GM12864 (cell line): ENCODE measurements around the gene FES.

Experiments
- DNase-seq: peaks from one replicate; pipeline ENCODE4 v3.0.0-alpha.2; 2011; ENCODE audit warnings: low read depth
- H3K4me3 ChIP-seq: 2 replicates; pipeline ENCODE4 v1.5.1; 2011; ENCODE audit warnings: mild to moderate bottlenecking, low read depth, low read length, control low read depth
- TF ChIP-seq, protein P1 (sequence below): IDR thresholded peaks from 2 replicates; pipeline ENCODE4 v1.5.1; 2011; ENCODE audit warnings: low read depth, mild to moderate bottlenecking, moderate library complexity, low read length, control low read depth, inconsistent platforms; ENCODE audit errors: missing control alignments

FES gene

DNA sequence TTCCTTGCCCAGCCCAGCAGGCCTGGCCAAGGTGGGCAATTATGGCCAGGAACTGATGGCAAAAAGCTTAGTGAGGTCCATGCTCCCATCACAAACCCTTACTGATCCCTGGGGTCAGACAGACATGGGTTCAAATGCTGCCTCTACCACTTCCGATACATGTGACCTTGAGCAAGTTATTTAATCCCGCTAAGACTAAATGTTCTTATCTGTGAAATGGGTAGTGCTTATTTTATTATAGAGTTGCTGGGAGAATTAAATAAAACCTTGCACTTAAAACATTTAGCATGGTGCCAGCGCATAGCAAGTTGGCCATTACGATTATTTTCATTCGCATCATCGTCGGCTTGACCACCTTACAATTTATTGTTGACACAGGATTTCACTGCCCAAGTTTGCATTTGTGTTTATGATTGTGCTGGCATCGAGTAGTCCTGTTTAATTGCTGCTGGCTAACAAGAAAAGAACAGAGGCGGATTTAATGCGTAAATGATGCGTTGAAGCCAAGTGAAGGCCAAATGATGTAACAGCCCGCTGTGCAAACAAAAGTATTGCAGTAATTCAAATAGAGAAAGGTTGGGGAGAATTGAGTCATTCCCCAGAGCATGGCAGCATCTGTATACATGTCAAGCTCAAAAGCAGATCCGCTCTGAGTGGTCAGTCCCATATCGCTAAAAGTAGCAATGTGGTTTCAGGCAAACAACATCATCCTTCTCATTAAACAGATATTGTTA is 23.2 kb upstream of the FES start:
- no peak overlapping the region for H3K4me3 ChIP-seq
- no peak for DNase-seq
- TF ChIP-seq, protein P1, sequence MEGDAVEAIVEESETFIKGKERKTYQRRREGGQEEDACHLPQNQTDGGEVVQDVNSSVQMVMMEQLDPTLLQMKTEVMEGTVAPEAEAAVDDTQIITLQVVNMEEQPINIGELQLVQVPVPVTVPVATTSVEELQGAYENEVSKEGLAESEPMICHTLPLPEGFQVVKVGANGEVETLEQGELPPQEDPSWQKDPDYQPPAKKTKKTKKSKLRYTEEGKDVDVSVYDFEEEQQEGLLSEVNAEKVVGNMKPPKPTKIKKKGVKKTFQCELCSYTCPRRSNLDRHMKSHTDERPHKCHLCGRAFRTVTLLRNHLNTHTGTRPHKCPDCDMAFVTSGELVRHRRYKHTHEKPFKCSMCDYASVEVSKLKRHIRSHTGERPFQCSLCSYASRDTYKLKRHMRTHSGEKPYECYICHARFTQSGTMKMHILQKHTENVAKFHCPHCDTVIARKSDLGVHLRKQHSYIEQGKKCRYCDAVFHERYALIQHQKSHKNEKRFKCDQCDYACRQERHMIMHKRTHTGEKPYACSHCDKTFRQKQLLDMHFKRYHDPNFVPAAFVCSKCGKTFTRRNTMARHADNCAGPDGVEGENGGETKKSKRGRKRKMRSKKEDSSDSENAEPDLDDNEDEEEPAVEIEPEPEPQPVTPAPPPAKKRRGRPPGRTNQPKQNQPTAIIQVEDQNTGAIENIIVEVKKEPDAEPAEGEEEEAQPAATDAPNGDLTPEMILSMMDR, result no peak

DNA sequence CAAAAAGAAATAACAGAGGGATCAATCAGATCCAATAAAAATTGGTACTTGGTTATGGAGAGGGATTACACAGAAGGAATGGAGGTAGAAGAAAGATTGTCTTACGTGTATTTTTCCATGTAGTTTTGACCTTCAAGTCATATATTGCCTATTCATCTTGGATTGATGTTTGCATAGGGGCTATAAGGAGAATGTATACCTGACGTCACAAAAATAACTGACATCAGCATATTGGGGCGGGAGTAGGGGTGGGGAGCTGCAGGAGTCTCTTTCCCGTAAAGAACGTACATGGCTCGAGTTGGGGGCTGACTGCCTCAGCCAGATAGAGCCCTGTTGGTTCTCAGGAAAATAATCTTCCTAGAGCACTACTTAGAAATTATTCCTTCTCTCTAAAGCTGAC is 21.8 kb upstream of the FES start:
- no peak overlapping the region for H3K4me3 ChIP-seq
- TF ChIP-seq, protein P1, result no peak
- no peak for DNase-seq

DNA sequence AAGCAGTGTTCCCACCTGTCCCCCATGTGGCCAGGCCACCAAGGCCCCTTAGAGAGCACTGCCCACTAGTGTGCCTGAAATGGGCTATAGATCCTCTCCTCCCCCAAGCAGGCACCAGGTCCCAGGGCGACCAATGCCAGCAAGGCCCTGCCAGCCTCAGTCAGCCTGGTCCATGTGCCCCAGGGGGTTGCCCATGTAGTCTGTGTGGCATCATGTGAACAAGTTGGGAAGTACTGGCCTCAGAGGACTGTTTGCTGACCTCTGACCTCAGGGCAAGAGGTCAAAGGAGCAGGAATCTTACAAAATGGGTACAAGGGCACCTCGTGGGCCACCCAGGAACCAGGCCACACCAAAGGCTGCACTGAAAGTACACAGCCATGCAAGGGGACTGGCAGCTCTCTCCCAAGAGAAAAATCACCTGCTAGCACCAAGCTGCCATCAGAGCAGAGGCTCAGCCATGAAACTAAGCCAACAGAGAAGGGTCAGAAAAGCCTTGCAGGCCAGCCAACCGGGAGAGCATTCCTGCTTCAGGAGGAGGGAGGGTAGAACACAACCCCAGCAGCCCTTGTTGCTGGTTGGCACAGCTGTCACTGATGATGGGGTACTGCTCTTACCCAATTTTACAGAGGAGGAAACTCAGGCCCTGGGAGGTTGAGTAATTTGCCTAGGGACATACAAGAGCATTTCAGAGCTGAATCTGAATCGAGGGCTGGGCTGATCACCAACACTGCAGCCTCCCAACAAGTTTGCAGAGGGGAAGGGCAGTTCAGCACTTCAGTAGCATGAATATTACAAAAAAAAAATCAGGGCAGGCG is 21.1 kb upstream of the FES start:
- H3K4me3 ChIP-seq, result no peak overlapping the region
- DNase-seq, result no peak
- TF ChIP-seq, protein P1, result no peak

DNA sequence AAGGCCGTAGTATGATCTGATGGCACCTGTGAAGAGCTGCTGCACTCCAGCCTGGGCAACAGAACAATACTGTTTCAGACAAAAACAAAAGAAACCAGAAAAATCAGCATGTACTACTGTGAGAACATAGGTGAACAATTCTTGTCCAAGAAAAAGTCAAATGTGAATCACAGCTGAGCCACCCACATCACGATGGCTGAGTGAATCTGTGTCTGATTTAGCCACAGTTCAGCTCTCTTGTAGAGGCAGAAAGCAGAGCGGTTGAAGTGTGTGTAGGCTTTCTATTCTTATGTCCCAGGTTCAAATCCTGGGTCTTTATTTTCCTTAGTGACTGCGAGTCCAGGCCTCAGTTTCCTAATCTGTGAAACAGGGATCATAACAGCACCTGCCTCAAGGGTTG is 20.3 kb upstream of the FES start:
- DNase-seq, result no peak
- TF ChIP-seq, protein P1, result no peak
- H3K4me3 ChIP-seq, result no peak overlapping the region

DNA sequence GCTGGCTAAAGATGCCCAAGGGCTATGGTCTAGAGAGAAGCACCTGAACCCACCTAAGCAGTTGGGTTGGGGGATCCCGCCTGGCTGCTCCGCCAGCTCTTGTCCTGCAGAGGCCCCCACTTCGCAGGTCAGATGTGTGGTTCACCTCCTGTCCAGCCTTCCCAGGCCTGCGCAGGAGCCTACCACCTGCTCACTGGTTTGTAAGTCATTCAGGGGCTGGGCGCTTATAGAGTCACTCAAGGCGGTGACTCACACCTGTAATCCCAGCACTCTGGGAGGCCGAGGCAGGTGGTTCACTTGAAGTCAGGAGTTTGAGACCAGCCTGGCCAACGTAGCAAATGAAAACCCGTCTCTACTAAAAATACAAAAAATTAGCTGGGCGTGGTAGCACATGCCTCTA is 19.8 kb upstream of the FES start:
- TF ChIP-seq, protein P1, result no peak
- H3K4me3 ChIP-seq, result no peak overlapping the region
- no peak for DNase-seq

DNA sequence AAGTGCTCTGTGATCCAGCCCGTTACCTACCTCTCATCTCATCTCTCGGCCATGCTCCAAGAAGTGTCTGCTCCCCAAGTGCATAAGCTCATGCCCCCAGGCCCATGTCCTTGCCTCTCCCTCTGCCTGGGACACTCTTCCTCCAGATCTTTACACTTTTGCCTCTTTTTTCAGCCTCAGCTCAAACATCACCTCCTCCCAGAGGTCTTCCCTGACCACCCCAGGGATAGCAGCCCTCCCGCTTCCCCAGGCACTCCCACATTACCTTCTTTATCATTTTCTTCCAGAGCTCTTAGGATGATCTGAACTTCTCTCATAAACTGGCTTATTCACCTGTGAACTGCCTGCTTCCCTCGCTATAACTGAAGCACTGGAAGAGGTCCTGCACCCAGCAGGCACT is 18.6 kb upstream of the FES start:
- TF ChIP-seq, protein P1, result no peak
- DNase-seq, result no peak
- no peak overlapping the region for H3K4me3 ChIP-seq
